Head of caudate nucleus (tissue), 42 donors: ENCODE data around the gene SLC25A23.
"Not testable (repeated sequence)": the region's sequence is repeated elsewhere in the genome, so short reads cannot be mapped to it uniquely, and the experiment has no call there.

Source experiments
- DNase-seq, 42 donors: peaks; one replicate each; pipeline versions ENCODE4 v3.0.0 to v3.0.0-alpha.2; 2020 to 2021; ENCODE audit warnings: mixed read lengths in 7 of 42
- intact Hi-C: fragments of 100-400 bp; cut with DNase I; formaldehyde crosslinking; loops from one replicate; pipeline ENCODE4 v1.15.0; 2022

Gene SLC25A23

DNA sequence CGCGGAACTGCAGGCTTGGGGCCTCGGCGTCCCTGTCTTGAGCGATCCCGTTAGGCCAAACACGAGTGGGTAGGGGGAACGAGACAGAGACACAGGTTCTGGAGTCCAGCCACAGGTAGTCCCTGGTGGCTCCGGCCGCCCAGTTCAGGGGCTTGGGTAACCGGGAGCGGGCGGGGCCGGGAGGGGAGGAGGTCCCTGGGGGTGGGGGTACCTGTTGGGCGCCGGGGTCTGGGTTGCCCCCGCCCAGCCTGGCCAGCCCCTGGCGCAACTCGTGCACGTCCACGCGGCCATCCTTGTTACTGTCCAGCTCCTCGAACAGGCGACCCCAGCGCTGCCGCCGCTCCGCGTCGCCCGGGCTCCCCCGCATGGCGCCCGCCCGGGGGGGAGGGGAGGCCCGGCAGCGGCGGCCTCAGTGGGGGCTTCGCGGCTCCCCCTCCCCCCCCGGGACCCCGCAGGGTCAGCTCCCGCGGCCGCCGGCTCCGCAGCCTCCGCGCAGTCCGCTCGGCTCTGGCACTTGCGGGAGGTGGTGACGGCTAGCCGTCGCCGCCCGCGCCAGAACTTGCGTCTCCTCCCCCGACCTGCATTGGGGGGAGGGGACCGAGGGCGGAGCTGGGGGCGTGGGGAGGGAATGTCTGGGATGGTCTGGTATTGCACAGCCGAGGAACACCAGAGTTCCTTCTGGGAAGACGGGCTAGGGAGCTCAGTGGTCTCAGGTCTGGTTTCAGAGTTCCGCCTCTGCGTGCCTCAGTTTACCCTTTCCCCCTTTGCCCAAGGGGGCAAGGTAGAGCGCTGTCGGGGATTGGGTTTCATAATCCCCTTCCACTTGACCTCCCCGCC lies at the start of gene SLC25A23:
SLC25A23 (minus strand) TSS at position 531 of the 837 bp plus-strand sequence; CDS start at position 367, 164 bp downstream.
- peak; percentile 29 to 89 (median 78) for DNase-seq
- intact Hi-C loops, result no loop called here

DNA sequence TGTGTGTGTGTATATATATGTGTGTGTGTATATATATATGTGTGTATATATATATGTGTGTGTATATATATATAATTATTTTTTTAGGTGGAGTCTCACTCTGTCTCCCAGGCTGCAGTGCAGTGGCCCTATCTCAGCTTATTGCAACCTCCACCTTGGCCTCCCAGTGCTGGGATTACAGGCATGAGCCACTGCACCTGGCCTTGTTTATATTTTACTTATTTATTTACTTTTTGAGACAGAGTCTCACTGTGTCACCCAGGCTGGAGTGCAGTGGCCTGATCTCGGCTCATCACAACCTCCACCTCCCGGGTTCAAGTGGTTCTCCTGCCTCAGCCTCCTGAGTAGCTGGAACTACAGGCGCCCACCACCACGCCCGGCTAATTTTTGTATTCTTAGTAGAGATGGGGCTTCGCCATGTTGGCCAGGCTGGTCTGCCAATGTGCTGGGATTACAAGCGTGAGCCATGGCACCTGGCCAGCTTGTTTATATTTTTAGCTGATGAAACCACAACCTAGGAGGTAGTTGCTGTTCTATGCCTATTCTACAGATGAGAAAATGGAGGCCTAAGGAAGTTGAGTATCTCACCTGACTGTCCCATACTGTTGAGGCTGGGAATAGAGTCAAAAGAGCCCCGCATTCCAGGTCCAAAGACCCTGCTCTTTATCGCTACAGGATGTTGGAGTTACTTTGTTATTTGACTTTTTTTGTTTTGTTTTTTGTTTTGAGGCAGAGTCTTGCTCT lies 48.6 kb upstream of the SLC25A23 start:
- intact Hi-C loops, DNase-seq: not testable (repeated sequence)

DNA sequence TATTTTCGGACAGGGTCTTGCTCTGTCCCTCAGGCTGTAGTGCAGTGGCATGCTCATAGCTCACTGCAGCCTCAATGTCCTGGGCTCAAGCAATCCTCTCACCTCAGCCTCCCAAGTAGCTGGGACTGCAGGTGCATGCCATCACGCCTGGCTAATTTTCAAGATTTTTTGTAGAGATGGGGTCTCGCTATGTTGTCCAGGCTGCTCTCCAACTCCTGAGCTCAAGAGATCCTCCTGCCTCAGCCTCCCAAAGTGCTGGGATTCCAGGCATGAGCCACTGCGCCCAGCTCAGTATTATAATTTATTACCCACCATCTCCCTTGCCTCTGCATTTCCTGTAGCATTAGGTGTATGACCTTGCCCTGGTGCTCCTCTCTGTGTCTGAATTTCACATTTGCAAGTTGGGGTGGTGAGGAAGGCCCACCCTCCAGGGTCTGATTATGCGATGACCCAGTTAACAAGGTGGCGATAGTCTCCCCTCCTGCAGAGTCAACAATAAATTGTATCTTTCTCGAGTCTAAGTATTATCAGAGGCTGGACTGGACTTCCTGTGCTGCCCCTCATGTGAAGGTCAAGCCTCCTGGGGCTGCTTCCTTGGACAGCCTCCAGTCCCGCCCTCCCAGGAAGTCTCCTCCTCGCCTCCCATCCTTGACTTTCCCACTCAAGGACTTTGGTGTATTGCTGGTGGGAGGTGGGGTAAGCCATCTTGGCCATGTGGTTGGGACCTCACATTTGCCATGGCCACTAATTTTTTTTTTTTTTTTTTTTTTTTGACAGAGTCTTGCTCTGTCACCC lies 44.0 kb upstream of the SLC25A23 start:
- intact Hi-C loops, result no loop called here
- DNase-seq, result no peak

DNA sequence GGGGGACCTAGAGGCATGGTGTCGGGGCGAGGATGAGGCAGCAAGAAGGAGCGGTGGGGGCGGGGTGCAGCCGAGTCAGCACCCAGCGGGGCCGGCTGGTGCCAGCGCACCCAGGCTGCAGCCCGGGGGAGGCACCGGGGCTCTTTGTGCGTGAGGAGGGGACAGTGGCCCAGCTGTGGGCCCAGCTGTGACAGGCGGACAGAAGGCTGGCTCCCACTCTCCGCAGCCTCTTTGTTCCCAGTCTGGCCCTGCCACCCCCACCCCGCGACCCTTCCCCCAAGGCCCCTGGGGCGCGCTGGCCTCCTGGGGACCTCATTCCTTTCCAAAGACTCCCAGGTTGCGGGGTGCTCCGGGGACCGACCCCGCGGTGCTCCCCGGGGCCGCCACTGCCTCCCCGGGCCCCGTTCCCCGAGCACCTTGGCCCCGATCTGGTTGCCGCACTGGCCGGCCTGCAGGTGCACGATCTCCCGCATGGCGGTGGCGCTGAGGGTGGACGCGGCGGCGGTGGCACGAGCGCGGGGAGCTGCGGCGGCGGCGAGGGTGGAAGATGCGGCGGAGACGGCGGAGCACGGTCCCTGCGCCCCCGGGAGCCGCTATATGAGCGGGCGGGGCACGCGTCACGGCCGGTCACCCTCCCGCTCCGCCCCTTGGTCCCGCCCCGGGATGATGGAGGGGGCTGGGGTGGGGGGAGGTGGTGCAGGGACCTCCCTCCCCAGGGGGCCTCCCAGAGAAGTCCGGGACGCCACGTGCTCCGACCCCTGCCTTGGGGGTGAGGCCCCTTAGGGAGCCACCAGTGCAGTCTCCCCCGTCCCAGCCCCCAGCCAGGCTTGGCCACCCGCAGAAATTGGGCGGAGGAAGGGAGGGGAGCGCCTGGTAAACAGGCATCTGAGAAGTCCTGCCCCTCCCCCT lies 42.4 kb upstream of the SLC25A23 start, which contains the start of gene TUBB4A:
TUBB4A (minus strand) TSS at position 570 of the 909 bp plus-strand sequence; CDS start at position 473, 97 bp downstream.
- DNase-seq, result peak; percentile 73 to 97 (median 93)
- intact Hi-C loops, result no loop called here

DNA sequence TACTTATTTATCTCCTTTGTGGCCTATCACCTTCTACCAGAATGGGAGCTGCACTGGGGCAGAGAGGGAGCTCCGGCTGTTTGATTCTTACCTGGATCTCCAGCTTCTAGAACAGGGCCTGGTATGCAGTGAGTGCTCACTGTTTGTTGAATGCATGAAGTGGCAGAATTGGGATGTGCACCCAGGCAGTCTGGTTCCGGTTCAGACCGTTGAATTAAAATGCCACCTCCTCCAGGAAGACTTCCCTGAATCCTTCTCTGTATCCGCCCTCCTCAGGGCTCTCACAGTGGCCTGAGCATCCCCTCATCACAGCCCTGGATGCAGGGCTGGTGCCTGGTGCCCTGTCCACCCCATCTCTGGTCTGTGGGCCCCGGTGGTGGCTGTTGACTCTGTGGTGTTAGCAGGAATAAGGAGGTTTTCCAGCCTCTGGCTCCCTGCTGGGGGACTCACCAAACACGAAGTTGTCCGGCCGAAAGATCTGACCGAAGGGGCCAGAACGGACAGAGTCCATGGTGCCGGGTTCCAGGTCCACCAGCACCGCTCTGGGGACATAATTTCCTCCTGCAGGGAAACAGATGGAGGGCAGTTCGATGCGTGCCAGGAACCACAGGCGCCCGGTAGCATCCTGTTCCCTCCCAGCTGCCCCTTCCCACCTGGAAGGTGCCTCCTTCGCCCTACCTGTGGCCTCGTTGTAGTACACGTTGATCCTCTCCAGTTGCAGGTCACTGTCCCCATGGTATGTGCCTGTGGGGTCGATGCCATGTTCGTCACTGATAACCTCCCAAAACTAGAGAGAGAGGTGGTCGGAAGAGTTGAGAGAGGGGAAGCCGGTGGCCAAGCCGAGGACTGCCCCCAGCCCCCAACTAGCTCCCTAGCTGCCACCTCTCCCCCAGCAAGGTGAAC lies 41.5 kb upstream of the SLC25A23 start:
- intact Hi-C loops, result no loop called here

DNA sequence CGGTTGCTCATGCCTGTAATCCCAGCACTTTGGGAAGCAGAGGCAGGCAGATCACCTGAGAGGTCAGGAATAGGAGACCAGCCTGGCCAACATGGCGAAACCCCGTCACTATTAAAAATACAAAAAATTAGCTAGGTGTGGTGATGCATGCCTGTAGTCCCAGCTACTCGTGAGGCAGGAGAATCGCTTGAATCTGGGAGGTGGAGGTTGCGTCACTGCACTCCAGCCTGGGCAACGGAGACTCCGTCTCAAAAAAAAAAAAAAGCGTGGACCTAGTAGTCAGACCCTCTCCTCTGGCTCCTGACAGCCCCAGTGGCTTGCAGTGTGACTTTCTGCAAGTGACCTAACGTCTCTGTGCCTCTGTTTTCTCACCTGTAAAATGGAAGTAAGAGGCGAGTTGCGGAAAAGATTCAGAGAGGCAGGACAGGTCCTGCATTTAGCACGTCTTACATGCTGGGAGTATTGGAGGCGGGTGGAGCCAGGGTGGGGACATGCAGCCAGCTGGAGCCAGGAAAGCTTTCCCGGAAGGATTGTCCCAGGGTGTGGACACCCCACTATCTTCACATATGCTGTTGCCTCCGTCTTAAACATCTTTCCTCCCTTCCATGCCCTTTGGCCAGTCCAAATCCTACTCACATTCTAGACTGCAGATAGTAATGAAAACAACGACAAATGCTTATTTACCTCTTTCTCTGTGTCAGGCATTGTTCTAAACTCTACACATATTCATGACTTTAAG lies 39.6 kb upstream of the SLC25A23 start:
- intact Hi-C loops, result no loop called here
- DNase-seq, result no peak

More for the DNA sequence above, 41.5 kb upstream of the SLC25A23 start:
- no peak for DNase-seq

DNA sequence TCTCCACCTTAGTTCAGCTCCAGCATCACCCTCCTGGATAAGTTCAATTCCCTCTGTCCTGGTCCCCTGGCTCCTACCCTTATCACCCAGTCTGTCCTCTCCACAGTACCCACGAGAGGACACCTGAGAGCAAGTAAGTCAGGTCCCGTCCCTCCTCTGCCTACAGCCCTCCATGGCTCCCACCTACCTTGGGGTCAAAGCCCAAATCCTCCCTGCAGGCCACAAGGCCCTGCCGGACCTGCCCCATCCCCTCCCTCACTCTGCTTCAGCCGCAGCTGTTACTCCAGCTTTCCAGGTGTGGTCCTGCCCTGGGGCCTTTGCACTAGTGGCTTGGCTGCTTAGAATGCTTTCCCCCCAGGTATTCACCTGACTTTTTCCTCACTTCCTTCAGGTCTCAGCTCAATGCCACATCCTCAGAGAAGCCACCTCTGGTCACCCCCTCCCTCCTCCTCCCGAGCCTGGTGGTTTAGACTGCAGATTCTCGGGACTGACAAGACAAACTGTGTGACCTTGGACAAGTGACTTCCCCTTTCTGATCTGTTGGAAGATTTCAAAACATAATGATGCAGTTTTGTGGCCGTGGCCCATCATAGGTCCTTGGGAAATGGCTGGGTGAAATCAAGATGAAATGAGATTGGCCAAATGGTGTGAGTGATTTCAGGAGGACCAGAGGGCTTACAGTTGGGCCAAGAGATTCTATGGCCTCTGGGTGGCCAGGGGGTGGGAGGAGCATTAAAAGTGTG lies 38.9 kb upstream of the SLC25A23 start:
- DNase-seq, result no peak
- intact Hi-C loops, result no loop called here

DNA sequence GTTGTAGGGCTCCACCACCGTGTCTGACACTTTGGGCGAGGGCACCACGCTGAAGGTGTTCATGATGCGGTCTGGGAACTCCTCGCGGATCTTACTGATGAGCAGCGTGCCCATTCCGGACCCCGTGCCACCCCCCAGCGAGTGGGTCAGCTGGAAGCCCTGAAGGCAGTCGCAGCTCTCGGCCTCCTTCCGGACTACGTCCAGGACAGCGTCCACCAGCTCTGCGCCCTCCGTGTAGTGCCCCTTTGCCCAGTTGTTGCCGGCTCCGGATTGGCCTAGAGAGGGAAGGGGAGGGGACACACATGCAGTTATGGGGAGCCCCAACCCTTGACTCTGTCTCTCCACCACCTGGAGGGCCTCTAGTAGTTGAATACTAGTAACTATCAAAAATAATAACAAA lies 36.4 kb upstream of the SLC25A23 start:
- DNase-seq, result no peak
- intact Hi-C loops, result no loop called here

DNA sequence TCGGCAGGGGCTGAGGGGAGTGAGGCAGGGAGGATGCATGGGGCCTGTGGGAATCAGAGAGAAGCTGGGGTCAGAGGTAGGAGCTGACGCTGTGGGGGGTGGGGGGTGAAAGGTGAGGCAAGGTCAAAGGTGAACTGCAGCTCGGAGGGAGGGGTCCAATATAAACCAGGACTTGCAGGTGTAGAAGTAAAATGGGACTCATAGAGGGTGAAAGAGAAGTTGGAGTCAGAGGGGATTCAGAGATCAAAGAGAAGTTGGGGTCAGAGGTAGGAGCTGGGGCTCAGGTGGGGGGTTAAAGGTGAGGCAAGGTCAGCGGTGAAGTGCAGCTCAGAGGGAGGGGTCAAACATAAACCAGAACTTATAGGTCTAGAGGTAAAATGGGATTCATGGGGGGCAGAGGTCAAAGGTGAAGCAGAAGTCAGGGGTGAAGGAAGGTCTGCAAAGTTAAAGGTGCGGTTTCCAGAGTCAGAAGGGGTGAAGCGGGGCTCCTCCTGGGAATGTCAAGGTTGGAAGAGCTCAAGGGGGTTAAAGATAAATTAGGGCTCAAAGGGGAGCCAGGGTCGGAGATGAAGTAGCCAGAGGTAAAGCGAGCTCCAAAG lies 34.9 kb upstream of the SLC25A23 start:
- intact Hi-C loops, result no loop called here
- no peak for DNase-seq

DNA sequence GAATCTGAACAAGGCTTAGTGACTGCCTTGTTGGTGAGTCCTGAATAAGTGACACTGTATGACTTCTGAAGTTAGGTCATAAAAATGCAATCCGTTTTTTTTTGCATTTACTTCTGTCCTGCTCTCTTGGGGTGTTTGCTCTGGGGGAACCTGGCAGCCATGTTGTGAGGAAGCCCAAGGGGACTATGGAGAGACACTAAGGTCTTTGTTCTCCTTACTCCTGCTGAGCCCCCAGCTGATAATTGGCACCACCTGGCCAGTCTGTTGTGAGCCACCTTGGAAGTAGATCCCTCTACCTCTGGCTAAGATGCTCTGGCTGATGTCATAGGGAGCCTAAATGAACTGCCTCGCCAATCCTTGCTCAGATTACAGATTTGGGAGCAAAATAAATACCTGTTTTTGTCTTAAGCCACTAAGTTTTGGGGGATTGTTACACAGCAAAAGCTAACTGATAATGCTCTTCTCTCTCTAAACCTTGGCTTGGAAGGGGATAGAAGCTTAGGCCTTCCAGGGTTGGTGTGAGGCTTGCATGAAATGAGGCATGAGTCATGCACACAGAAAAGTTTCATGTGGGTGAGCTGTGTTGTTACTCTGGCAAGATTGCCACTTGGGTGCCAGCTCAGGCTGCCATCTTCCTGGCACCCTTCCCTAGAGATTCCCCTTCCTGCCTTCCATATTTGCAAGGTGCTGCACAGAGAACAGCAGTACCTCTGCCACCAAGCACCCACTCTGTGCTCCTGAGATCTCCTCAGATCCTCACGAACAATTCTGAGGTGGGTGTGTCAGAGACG lies 32.4 kb upstream of the SLC25A23 start:
- peak in 35 of 42 donors; percentile 27 to 90 (median 62) for DNase-seq
- intact Hi-C loops, result no loop called here

DNA sequence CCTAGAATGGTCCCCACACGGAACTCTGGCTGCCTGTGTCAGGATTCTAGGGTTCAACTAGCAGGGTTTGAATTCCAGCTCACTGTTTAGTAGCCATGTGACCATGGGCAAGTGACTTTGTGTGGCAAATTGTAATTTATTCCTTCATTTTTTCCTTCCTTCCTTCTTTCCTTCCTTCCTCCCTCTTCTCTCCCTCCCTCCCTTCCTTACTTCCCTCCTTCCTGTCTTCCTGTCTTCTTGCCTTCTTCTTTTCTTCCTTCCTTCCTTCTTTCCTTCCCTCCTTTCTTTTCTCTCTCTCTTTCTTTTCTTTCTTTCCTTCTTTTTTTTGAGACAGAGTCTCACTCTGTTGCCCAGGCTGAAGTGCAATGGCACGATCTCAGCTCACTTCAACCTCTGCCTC lies 30.5 kb upstream of the SLC25A23 start:
- DNase-seq, result no peak
- intact Hi-C loops, result no loop called here

DNA sequence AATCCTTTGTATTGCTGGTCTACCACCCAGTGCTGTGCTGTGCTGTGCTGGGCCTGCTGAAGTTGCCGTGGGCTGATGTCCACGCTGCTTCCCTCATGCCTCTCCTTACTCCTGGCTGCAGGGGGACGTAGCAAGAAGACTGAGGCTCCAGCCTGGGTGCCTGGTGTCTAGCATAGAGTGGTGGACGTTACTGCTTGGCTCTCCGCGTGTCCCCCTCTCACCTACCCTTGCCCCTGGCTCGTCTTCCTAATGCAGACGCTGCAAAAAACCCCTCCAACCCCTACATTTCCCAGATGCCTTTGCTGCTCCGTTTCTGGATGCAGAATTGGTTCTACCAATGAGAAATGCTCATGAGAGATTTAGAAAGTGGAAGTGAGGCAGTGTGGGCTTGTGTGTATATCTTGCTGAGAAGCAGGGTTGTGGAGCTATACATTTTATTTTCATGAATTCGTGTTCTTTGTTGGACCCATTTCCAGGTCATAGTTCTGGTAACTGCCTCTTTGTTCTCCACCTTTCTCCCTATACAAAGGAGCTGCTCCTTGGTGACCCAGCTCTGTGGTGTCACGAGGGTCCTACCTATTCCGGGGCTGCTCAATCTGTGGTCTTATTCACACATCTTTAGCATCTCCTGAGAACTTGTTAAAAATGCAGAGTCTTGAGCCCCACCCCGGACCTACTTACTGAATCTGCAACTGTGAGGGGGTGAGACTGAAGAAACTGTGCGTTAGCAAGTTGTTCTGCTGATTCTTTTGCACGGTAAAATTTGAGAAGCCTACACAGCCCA lies 29.9 kb upstream of the SLC25A23 start:
- intact Hi-C loops, result no loop called here

DNA sequence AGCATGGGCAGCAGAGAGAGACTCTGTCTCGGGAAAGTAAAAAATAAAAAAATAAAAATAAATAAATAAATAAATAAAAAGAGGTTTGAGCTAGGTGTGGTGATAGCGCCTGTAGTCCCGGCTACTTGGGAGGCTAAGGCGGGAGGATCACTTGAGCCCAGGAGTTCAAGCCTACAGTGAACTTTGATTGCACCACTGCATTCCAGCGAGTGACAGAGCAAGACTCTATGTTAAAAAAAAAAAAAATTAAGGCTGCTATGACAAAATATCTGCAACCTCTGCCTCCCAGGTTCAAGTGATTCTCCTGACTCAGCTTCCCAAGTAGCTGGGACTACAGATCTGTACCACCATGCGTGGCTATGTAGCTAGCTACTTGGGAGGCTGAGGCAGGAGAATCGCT lies 25.2 kb upstream of the SLC25A23 start:
- intact Hi-C loops, result no loop called here
- no peak for DNase-seq

More for the DNA sequence above, 29.9 kb upstream of the SLC25A23 start:
- DNase-seq, result peak in 31 of 42 donors; percentile 22 to 88 (median 62)

DNA sequence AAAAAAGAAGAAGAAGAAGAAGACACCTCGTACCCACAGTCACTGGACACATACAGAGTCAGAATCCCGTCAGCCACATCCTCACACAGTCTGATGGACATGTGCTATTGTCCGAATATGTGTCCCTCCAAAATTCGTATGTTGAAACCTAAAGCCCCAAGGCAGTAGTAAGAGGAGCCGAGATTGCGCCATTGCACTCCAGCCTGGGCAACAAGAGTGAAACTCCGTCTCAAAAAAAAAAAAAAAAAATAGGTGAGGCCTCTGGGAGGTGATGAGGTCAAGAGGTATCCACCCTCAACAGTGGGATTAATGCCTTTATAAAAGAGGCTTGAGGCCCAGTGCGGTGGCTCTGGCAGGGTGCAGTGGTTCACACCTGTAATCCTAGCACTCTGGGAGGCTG lies 24.6 kb upstream of the SLC25A23 start:
- intact Hi-C loops, result no loop called here
- DNase-seq, result no peak
